SK-N-SH (cell line): ENCODE results near the gene CHD2. TPM values are rescaled to one million over a fixed set of nuclear protein-coding genes. Genes with fewer than 3 reads are reported as not detected.

ENCODE experiments used
- CTCF ChIA-PET: fragments of 300-600, 350-600 bp; formaldehyde crosslinking; extraction: SDS; loops from one replicate; lab custom pipeline; 2021; lab: Yijun Ruan, JAX
- POLR2A ChIA-PET: fragments of 350-600 bp; sonication (Branson Sonifier 250); formaldehyde crosslinking; extraction: SDS; loops from one replicate; lab custom pipeline; 2020; ENCODE audit warnings: antibody characterized with exemption, inconsistent platforms; lab: Yijun Ruan, JAX
- DNase-seq: peaks from one replicate; pipeline ENCODE4 v3.0.0; 2012
- H2AFZ ChIP-seq: fragments of 200-600 bp; sonication (generic); 2 replicates; pipeline ENCODE4 v1.8.1; 2016; ENCODE audit warnings: antibody characterized with exemption, mild to moderate bottlenecking, low read depth
- H3F3A ChIP-seq: fragments of 200-600 bp; sonication (generic); replicated peaks from 2 replicates; pipeline ENCODE3; 2016; ENCODE audit warnings: antibody characterized with exemption, mild to moderate bottlenecking; ENCODE audit not compliant: insufficient read depth
- H3K27ac ChIP-seq, 2 experiments: fragments of 200-500 bp in 1 of 2; fragments of 200-600 bp in 1 of 2; sonication (Bioruptor generic) in 1 of 2; sonication (generic), shearing (Covaris generic) in 1 of 2; 2 replicates each; pipeline versions ENCODE4 v1.5.1 to v1.6.1; 2014 to 2016; ENCODE audit warnings: low read depth in 2 of 2, inconsistent platforms in 1 of 2, low read length in 1 of 2, mild to moderate bottlenecking in 1 of 2, mixed read lengths in 1 of 2
- H3K27me3 ChIP-seq: fragments of 200-600 bp; sonication (generic), shearing (Covaris generic); 2 replicates; pipeline ENCODE4 v1.6.1; 2016; ENCODE audit warnings: mixed run types; ENCODE audit not compliant: insufficient read depth
- H3K36me3 ChIP-seq, 2 experiments: fragments of 200-500 bp in 1 of 2; fragments of 200-600 bp in 1 of 2; sonication (Bioruptor generic) in 1 of 2; sonication (generic) in 1 of 2; replicated peaks in 1 of 2; 2 replicates each; pipeline versions ENCODE3 to v1.5.1; 2014 to 2016; ENCODE audit warnings: low read length in 1 of 2, mild to moderate bottlenecking in 1 of 2; ENCODE audit not compliant: insufficient read depth in 2 of 2, control insufficient read depth in 1 of 2
- H3K4me1 ChIP-seq, 2 experiments: fragments of 200-500 bp in 1 of 2; fragments of 200-600 bp in 1 of 2; sonication (Bioruptor generic) in 1 of 2; sonication (generic), shearing (Covaris generic) in 1 of 2; 2 replicates each; pipeline versions ENCODE4 v1.5.1 to v1.6.1; 2014 to 2016; ENCODE audit warnings: low read depth in 1 of 2, low read length in 1 of 2, mixed run types in 1 of 2; ENCODE audit not compliant: insufficient read depth in 2 of 2, control insufficient read depth in 1 of 2
- H3K4me2 ChIP-seq: fragments of 200-600 bp; sonication (generic), shearing (Covaris generic); 2 replicates; pipeline ENCODE4 v1.6.1; 2017; ENCODE audit warnings: mixed run types
- H3K4me3 ChIP-seq, 2 experiments: fragments of 200-500 bp in 1 of 2; fragments of 200-600 bp in 1 of 2; sonication (Bioruptor generic) in 1 of 2; sonication (generic), shearing (Covaris generic) in 1 of 2; 2 replicates each; pipeline versions ENCODE4 v1.5.1 to v1.8.1; 2014 to 2016; ENCODE audit warnings: low read depth in 2 of 2, inconsistent platforms in 1 of 2, low read length in 1 of 2, mild to moderate bottlenecking in 1 of 2, mixed read lengths in 1 of 2, moderate library complexity in 1 of 2
- H3K79me2 ChIP-seq: fragments of 200-600 bp; sonication (generic); 2 replicates; pipeline ENCODE4 v1.8.1; 2017; ENCODE audit warnings: mild to moderate bottlenecking; ENCODE audit not compliant: insufficient read depth
- H3K9ac ChIP-seq: fragments of 200-600 bp; sonication (generic); 2 replicates; pipeline ENCODE4 v1.6.1; 2017; ENCODE audit warnings: mixed run types
- H3K9me2 ChIP-seq: fragments of 200-600 bp; sonication (generic); 2 replicates; pipeline ENCODE4 v1.6.1; 2017; ENCODE audit warnings: mixed run types
- H3K9me3 ChIP-seq: fragments of 200-600 bp; sonication (generic); 2 replicates; pipeline ENCODE4 v1.6.1; 2017; ENCODE audit warnings: mixed run types, mild to moderate bottlenecking, moderate library complexity
- H4K20me1 ChIP-seq: fragments of 200-600 bp; sonication (generic); 2 replicates; pipeline ENCODE4 v1.6.1; 2017; ENCODE audit warnings: mild to moderate bottlenecking, mixed run types; ENCODE audit not compliant: insufficient read depth
- CTCF ChIP-seq: fragments of 200-600 bp; sonication (generic); IDR thresholded peaks from 2 replicates; pipeline ENCODE4 v1.6.1; 2017; ENCODE audit warnings: antibody characterized with exemption, mild to moderate bottlenecking, moderate library complexity
- GABPA ChIP-seq: IDR thresholded peaks from 2 replicates; pipeline ENCODE4 v1.4.0; 2012; ENCODE audit warnings: low read depth, mild to moderate bottlenecking
- JUND ChIP-seq: IDR thresholded peaks from 2 replicates; pipeline ENCODE4 v1.4.0; 2012
- MAX ChIP-seq: IDR thresholded peaks from 2 replicates; pipeline ENCODE4 v1.4.0; 2012; ENCODE audit warnings: low read depth
- NFIC ChIP-seq: IDR thresholded peaks from 2 replicates; pipeline ENCODE4 v1.4.0; 2012; ENCODE audit warnings: borderline replicate concordance
- NRF1 ChIP-seq: IDR thresholded peaks from 2 replicates; pipeline ENCODE4 v1.6.1; 2012; ENCODE audit warnings: low read depth, mild to moderate bottlenecking, low read length
- PBX3 ChIP-seq: IDR thresholded peaks from 2 replicates; pipeline ENCODE4; 2012
- POLR2AphosphoS5 ChIP-seq: IDR thresholded peaks from 2 replicates; pipeline ENCODE4 v1.6.1; 2012; ENCODE audit warnings: low read depth, low read length
- RAD21 ChIP-seq: IDR thresholded peaks from 2 replicates; pipeline ENCODE4 v1.6.1; 2012; ENCODE audit warnings: mild to moderate bottlenecking, low read length
- RCOR1 ChIP-seq: fragments of 150-350 bp; IDR thresholded peaks from 2 replicates; pipeline ENCODE4 v1.6.1; 2017; ENCODE audit warnings: antibody characterized with exemption, low read length
- REST ChIP-seq: IDR thresholded peaks from 2 replicates; pipeline ENCODE4 v1.6.1; 2012; ENCODE audit warnings: mild to moderate bottlenecking, low read depth, low read length, moderate library complexity
- RFX5 ChIP-seq: IDR thresholded peaks from 2 replicates; pipeline ENCODE4 v1.6.1; 2012; ENCODE audit warnings: mild to moderate bottlenecking, improper control_type of control experiment, low read length
- RXRA ChIP-seq: IDR thresholded peaks from 2 replicates; pipeline ENCODE4 v1.4.0; 2012; ENCODE audit warnings: low read depth, mild to moderate bottlenecking, borderline replicate concordance
- SMC3 ChIP-seq: IDR thresholded peaks from 2 replicates; pipeline ENCODE4 v1.6.1; 2012; ENCODE audit warnings: low read depth, low read length, improper control_type of control experiment
- TCF12 ChIP-seq: IDR thresholded peaks from 2 replicates; pipeline ENCODE4 v1.4.0; 2012
- TEAD4 ChIP-seq: IDR thresholded peaks from 2 replicates; pipeline ENCODE4 v1.4.0; 2012; ENCODE audit warnings: mild to moderate bottlenecking, borderline replicate concordance; ENCODE audit not compliant: insufficient read depth
- USF1 ChIP-seq: IDR thresholded peaks from 2 replicates; pipeline ENCODE4 v1.4.0; 2012; ENCODE audit warnings: low read depth, borderline replicate concordance
- YY1 ChIP-seq: IDR thresholded peaks from 2 replicates; pipeline ENCODE4 v1.4.0; 2012; ENCODE audit warnings: low read depth, mild to moderate bottlenecking
- WGBS: methylation state at CpG from one replicate; pipeline ENCODE4 v1.1.6; 2017; ENCODE audit warnings: low lambda C conversion rate; 5-methylcytosine and 5-hydroxymethylcytosine counted together
- polyA plus RNA-seq, 3 experiments: library from polyadenylated mRNA; depleted of rRNA; stranded (reverse); fragments of >200 nt; gene quantifications; 2 replicates each; pipeline ENCODE4 v1.2.3, GENCODE V29; 2012

Gene CHD2
- polyA plus RNA-seq, 1 of the 3 experiments (the other 2 are of a cell fraction) = 25.3 TPM

GRCh38 chr15:93042691-93043378, 142.7 kb downstream of the CHD2 start:
- H3K27ac ChIP-seq = no peak overlapping the region
- H3K4me3 ChIP-seq = no peak overlapping the region
- no peak overlapping the region for H2AFZ ChIP-seq
- no peaks in the 10 kb centered on the region for H3F3A ChIP-seq
- WGBS = 79% methylated on average over 18 of the region's 18 CpGs
- DNase-seq = no peak
- no peaks in the 10 kb centered on the region for H3K79me2 ChIP-seq
- POLR2A ChIA-PET = no interaction called here
- no peaks in the 10 kb centered on the region for H3K27me3 ChIP-seq
- no peaks in the 10 kb centered on the region for H4K20me1 ChIP-seq
- no peak overlapping the region for H3K4me2 ChIP-seq
- TF ChIP-seq YY1 (no peak), PBX3 (no peak), NFIC (no peak), GABPA (no peak), TCF12 (no peak), POLR2AphosphoS5 (no peak), TEAD4 (no peak), USF1 (no peak), RCOR1 (no peak), NRF1 (no peak), RFX5 (no peak), MAX (no peak), JUND (no peak), SMC3 (no peak), CTCF (no peak), RAD21 (no peak), REST (no peak), RXRA (no peak)
- CTCF ChIA-PET = interaction anchor here (1.0 to 1.5 kb wide), 2 partner anchors 45 to 1077 kb away, joined by 3 to 4 read pairs; no protein-coding TSS in a partner anchor
- no peaks in the 10 kb centered on the region for H3K9me3 ChIP-seq
- no peaks in the 10 kb centered on the region for H3K9me2 ChIP-seq
- no peaks in the 10 kb centered on the region for H3K36me3 ChIP-seq
- H3K9ac ChIP-seq = no peak overlapping the region
- peaks cover 0 to 1% of the 10 kb centered on the region in 2 experiments; a peak in 1 of 4 replicates for H3K4me1 ChIP-seq
